A673 (cell line): ENCODE results near the gene TMEM229B. TPM values are rescaled to one million over a fixed set of nuclear protein-coding genes. Genes with fewer than 3 reads are reported as not detected.

Experiments used
- BruUV-seq: library from RNA; stranded (reverse); fragments of 400-500 nt; replicated peaks from 2 replicates; lab custom pipeline; 2021; lab: Mats Ljungman, UMichigan
- CTCF ChIA-PET: fragments of 300-600 bp; sonication (Branson Sonifier 250); formaldehyde crosslinking; loops from one replicate; lab custom pipeline; 2022; ENCODE audit warnings: antibody characterized with exemption; lab: Charles Lee
- POLR2A ChIA-PET: fragments of 300-600 bp; sonication (Branson Sonifier 250); formaldehyde crosslinking; loops from one replicate; lab custom pipeline; 2022; ENCODE audit warnings: antibody characterized with exemption; ENCODE audit not compliant: low non-redundant PET; lab: Charles Lee
- DNase-seq: peaks from one replicate; pipeline ENCODE4 v3.0.0-alpha.2; 2015; ENCODE audit warnings: low spot score
- H3K27ac ChIP-seq: fragments of 200-600 bp; sonication (generic); 2 replicates; pipeline ENCODE4 v1.5.1; 2016; ENCODE audit warnings: mixed run types, low read depth, mild to moderate bottlenecking, mixed read lengths, antibody characterized with exemption, low read length; ENCODE audit not compliant: poor library complexity, severe bottlenecking
- H3K27me3 ChIP-seq: fragments of 200-600 bp; sonication (generic); replicated peaks from 2 replicates; pipeline ENCODE4 v1.6.1; 2017; ENCODE audit warnings: mixed run types, low read depth, mild to moderate bottlenecking, mixed read lengths, antibody characterized with exemption, low read length; ENCODE audit not compliant: insufficient read depth, poor library complexity
- H3K36me3 ChIP-seq: fragments of 200-600 bp; sonication (generic); 2 replicates; pipeline ENCODE4 v1.6.1; 2016; ENCODE audit warnings: mixed run types, mild to moderate bottlenecking, mixed read lengths, antibody characterized with exemption, low read length; ENCODE audit not compliant: insufficient read depth, poor library complexity, severe bottlenecking
- H3K4me1 ChIP-seq: fragments of 200-600 bp; sonication (generic); 2 replicates; pipeline ENCODE4 v1.6.1; 2017; ENCODE audit warnings: mixed run types, mild to moderate bottlenecking, mixed read lengths, antibody characterized with exemption, low read length; ENCODE audit not compliant: insufficient read depth, poor library complexity, severe bottlenecking
- H3K4me3 ChIP-seq: fragments of 200-600 bp; sonication (generic); 2 replicates; pipeline ENCODE4 v1.5.1; 2016; ENCODE audit warnings: low read depth, mixed run types, mild to moderate bottlenecking, mixed read lengths, low read length; ENCODE audit not compliant: poor library complexity, severe bottlenecking
- H3K9me3 ChIP-seq: fragments of 200-600 bp; sonication (generic); 2 replicates; pipeline ENCODE4 v1.6.1; 2016; ENCODE audit warnings: mixed run types, low read depth, mild to moderate bottlenecking, mixed read lengths, antibody characterized with exemption, low read length; ENCODE audit not compliant: poor library complexity, severe bottlenecking
- CTCF ChIP-seq: fragments of 300-800, 200-600 bp; sonication (generic); conservative IDR thresholded peaks from 2 replicates; pipeline ENCODE4 v1.5.1; 2017; ENCODE audit warnings: low read depth, mild to moderate bottlenecking, antibody characterized with exemption, low read length, moderate library complexity, mixed read lengths
- EZH2 ChIP-seq: fragments of 200-600 bp; sonication (generic); IDR thresholded peaks from 2 replicates; pipeline ENCODE4 v1.6.1; 2017; ENCODE audit warnings: borderline replicate concordance, low read depth, mild to moderate bottlenecking, mixed read lengths, antibody characterized with exemption, low read length; ENCODE audit not compliant: poor library complexity, severe bottlenecking
- intact Hi-C: fragments of 100-400 bp; cut with micrococcal nuclease; formaldehyde crosslinking; loops from one replicate; pipeline ENCODE4 v1.10.0; 2022; ENCODE audit not compliant: unreplicated experiment
- total RNA-seq: library from RNA; stranded (reverse); gene quantifications from 2 replicates; pipeline ENCODE4 v1.2.3, GENCODE V29; 2021

The TMEM229B gene
- total RNA-seq, 1 experiment from 2014 or later: not detected

- intact Hi-C loops: no loop called here
- TF ChIP-seq CTCF (no peak), EZH2 (no peak)
These were observed 28.2 kb upstream of the TMEM229B start for GRCh38 chr14:67516676-67517075.

DNA sequence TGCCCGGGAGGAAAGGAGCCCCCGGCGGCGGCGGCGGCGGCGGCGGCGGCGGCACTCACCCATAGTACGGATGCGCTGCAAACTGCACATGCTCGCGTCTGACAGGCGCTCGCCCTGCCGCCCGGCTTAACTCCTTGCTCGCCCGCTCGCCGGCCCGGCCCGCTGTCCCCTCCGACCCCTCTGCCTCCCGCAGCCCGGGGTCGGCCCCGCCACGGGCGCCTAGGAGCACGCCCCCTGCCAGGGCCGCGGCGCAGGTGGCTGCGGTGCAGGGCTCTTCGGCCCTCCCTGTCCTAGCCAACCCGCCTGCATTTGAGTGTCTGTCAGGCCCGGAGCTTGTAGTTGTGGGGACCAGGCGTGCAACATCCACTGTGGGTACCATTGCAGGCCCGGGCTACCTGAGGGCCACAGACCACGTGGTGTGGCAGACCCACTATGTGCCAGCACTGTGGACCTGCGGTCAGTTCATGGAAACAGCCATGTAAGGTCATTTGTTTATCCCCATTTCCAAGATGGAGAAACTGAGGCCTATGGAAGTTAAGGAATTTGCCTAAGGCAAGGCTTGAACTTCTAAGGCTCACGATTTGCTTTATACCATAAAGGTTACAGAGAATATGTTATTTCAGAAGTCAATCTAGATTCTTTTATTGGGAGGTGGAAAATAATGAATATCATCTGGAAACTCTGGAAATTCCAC lies 27.0 kb upstream of the TMEM229B start:
- H3K36me3 ChIP-seq: no peaks in the 10 kb centered on the region
- ChIA-PET POLR2A (no interaction called here), CTCF (no interaction called here)
- no peaks in the 10 kb centered on the region for H3K4me1 ChIP-seq
- H3K9me3 ChIP-seq: no peaks in the 10 kb centered on the region
- H3K27ac ChIP-seq: no peak overlapping the region
- no TSS peak for BruUV-seq
- peak overlapping the region; percentile 74 for H3K4me3 ChIP-seq
- peaks cover 9% of the 10 kb centered on the region for H3K27me3 ChIP-seq
- intact Hi-C loops: no loop called here
- peak; percentile 36 for DNase-seq
- TF ChIP-seq CTCF (no peak), EZH2 (no peak)

More at GRCh38 chr14:67516676-67517075, 28.2 kb upstream of the TMEM229B start:
- no peak overlapping the region for H3K4me3 ChIP-seq
- no peak overlapping the region for H3K27ac ChIP-seq
- peaks cover 9% of the 10 kb centered on the region for H3K27me3 ChIP-seq
- no peaks in the 10 kb centered on the region for H3K4me1 ChIP-seq
- CTCF ChIA-PET: no interaction called here
- no peaks in the 10 kb centered on the region for H3K36me3 ChIP-seq
- no peak for DNase-seq
- no TSS peak for BruUV-seq
- POLR2A ChIA-PET: interaction anchor here (0.6 kb wide), 1 partner anchor 175 kb away, joined by 3 read pairs; no protein-coding TSS in a partner anchor
- H3K9me3 ChIP-seq: no peaks in the 10 kb centered on the region

GRCh38 chr14:67514650-67515385 lies 26.3 kb upstream of the TMEM229B start:
- TF ChIP-seq CTCF (no peak), EZH2 (no peak)
- Histone ChIP-seq H3K4me3 (peak overlapping the region; percentile 74), H3K36me3 (no peaks in the 10 kb centered on the region), H3K4me1 (no peaks in the 10 kb centered on the region), H3K9me3 (no peaks in the 10 kb centered on the region), H3K27ac (no peak overlapping the region), H3K27me3 (peaks cover 9% of the 10 kb centered on the region)
- DNase-seq: peak; percentile 24
- no TSS peak for BruUV-seq
- intact Hi-C loops: no loop called here
- CTCF ChIA-PET: no interaction called here
- POLR2A ChIA-PET: no interaction called here
